HEK293 (cell line): ENCODE measurements around the gene EPN2.
A peak's percentile ranks its signal among the peaks of the same experiment; 100 is the strongest.

Experiments used
- CTCF ChIP-seq: fragments of 450-650 bp; formaldehyde crosslinking; IDR thresholded peaks from 2 replicates; pipeline ENCODE4 v1.5.1; 2016; ENCODE audit warnings: missing biosample characterization, missing genetic modification characterization
- HOXA7 ChIP-seq: sonication (generic); formaldehyde crosslinking; IDR thresholded peaks from 2 replicates; pipeline ENCODE4 v1.8.1; 2022; ENCODE audit warnings: missing genetic modification reagents, borderline replicate concordance
- INSM2 ChIP-seq: fragments of 450-650 bp; formaldehyde crosslinking; IDR thresholded peaks from 2 replicates; pipeline ENCODE4 v1.5.1; 2016; ENCODE audit warnings: missing biosample characterization, missing genetic modification characterization
- KLF9 ChIP-seq: fragments of 450-650 bp; formaldehyde crosslinking; IDR thresholded peaks from 2 replicates; pipeline ENCODE4 v1.5.1; 2016; ENCODE audit warnings: missing biosample characterization, missing genetic modification characterization, low read depth
- MEIS1 ChIP-seq: sonication (generic); formaldehyde crosslinking; IDR thresholded peaks from 2 replicates; pipeline ENCODE4 v1.8.1; 2022; ENCODE audit warnings: missing genetic modification reagents, mild to moderate bottlenecking, borderline replicate concordance
- PRDM10 ChIP-seq: fragments of 450-650 bp; formaldehyde crosslinking; IDR thresholded peaks from 2 replicates; pipeline ENCODE4 v1.5.1; 2016; ENCODE audit warnings: missing biosample characterization, missing genetic modification characterization
- PRDM4 ChIP-seq: fragments of 450-650 bp; formaldehyde crosslinking; IDR thresholded peaks from 2 replicates; pipeline ENCODE4 v1.5.1; 2017; ENCODE audit warnings: missing biosample characterization, missing genetic modification characterization
- SP3 ChIP-seq: fragments of 450-650 bp; formaldehyde crosslinking; IDR thresholded peaks from 2 replicates; pipeline ENCODE4 v1.5.1; 2016; ENCODE audit warnings: missing biosample characterization, missing genetic modification characterization
- ZNF292 ChIP-seq: fragments of 450-650 bp; formaldehyde crosslinking; IDR thresholded peaks from 2 replicates; pipeline ENCODE4 v1.5.1; 2016; ENCODE audit warnings: low read depth, missing biosample characterization, missing genetic modification characterization, borderline replicate concordance
- ZNF404 ChIP-seq: fragments of 450-650 bp; formaldehyde crosslinking; IDR thresholded peaks from 2 replicates; pipeline ENCODE4 v1.5.1; 2017; ENCODE audit warnings: missing biosample characterization, missing genetic modification characterization
- ZNF518A ChIP-seq: fragments of 450-650 bp; formaldehyde crosslinking; conservative IDR thresholded peaks from 2 replicates; pipeline ENCODE4 v1.5.1; 2016; ENCODE audit warnings: low read depth, missing biosample characterization, missing genetic modification characterization
- ZNF544 ChIP-seq: fragments of 450-650 bp; formaldehyde crosslinking; IDR thresholded peaks from 2 replicates; pipeline ENCODE4 v1.5.0; 2017; ENCODE audit warnings: missing biosample characterization, missing genetic modification characterization
- ZNF624 ChIP-seq: fragments of 450-650 bp; formaldehyde crosslinking; IDR thresholded peaks from 2 replicates; pipeline ENCODE4 v1.5.1; 2017; ENCODE audit warnings: missing biosample characterization, missing genetic modification characterization
- ZNF645 ChIP-seq: fragments of 450-650 bp; formaldehyde crosslinking; IDR thresholded peaks from 2 replicates; pipeline ENCODE4; 2016; ENCODE audit warnings: missing biosample characterization, missing genetic modification characterization
- ZNF768 ChIP-seq: fragments of 450-650 bp; formaldehyde crosslinking; IDR thresholded peaks from 2 replicates; pipeline ENCODE4 v1.5.1; 2018; ENCODE audit warnings: missing biosample characterization, mild to moderate bottlenecking, missing genetic modification characterization
- ZNF830 ChIP-seq: fragments of 450-650 bp; IDR thresholded peaks from 2 replicates; pipeline ENCODE4 v1.5.0; 2018; ENCODE audit warnings: missing biosample characterization, missing genetic modification characterization, low read depth, mild to moderate bottlenecking, moderate library complexity
- ZNF837 ChIP-seq: fragments of 450-650 bp; formaldehyde crosslinking; IDR thresholded peaks from 2 replicates; pipeline ENCODE4 v1.5.1; 2016; ENCODE audit warnings: missing biosample characterization, missing genetic modification characterization

EPN2 gene

GRCh38 chr17:19237389-19238166, 412 bp downstream of the EPN2 start (continued):
- TF ChIP-seq MEIS1 (CRISPR knock-in tag): no peak
- TF ChIP-seq ZNF768 (tag by site-specific recombination): no peak
- no peak for TF ChIP-seq HOXA7
- no peak for TF ChIP-seq ZNF292 (tag by site-specific recombination)
- TF ChIP-seq SP3 (tag by site-specific recombination): peak; percentile 35; the same call in 1 of the 2 replicates
- TF ChIP-seq ZNF544 (tag by site-specific recombination): no peak
- no peak for TF ChIP-seq ZNF404 (tag by site-specific recombination)
- no peak for TF ChIP-seq ZNF624 (tag by site-specific recombination)
- TF ChIP-seq ZNF645: no peak
- TF ChIP-seq CTCF: peak; percentile 76
- TF ChIP-seq ZNF830 (tag by site-specific recombination): no peak
- TF ChIP-seq INSM2 (tag by site-specific recombination): no peak
- TF ChIP-seq ZNF518A (tag by site-specific recombination): no peak
- TF ChIP-seq PRDM4: no peak
- TF ChIP-seq ZNF837 (tag by site-specific recombination): no peak
- TF ChIP-seq PRDM10 (tag by site-specific recombination): 0 out of 2 replicates have a peak, but pooled peaks have one; percentile 30
- peak; percentile 77 for TF ChIP-seq KLF9 (tag by site-specific recombination)
- TF ChIP-seq, all 188 proteins: peak for 36
